C4-2B (cell line): ENCODE results near the gene GAS2.

Experiments
- H3K27ac ChIP-seq: fragments of 450-650 bp; 2 replicates; pipeline ENCODE4 v1.5.1; 2017
- CTCF ChIP-seq: fragments of 450-650 bp; conservative IDR thresholded peaks from 2 replicates; pipeline ENCODE4 v1.5.1; 2017; ENCODE audit warnings: mild to moderate bottlenecking
- ZFX ChIP-seq: fragments of 450-650 bp; IDR thresholded peaks from 2 replicates; pipeline ENCODE4 v1.6.1; 2017

Gene GAS2

GRCh38 chr11:22666325-22666687, at the start of gene GAS2:
Gene GAS2 (plus strand): TSS chr11:22666611. CDS start chr11:22674870, 8,259 bp downstream.
- no peak for TF ChIP-seq ZFX
- TF ChIP-seq CTCF: no peak
- H3K27ac ChIP-seq: no peak within 1 kb of the TSS

GRCh38 chr11:22617868-22618267, 48.5 kb upstream of the GAS2 start:
- no peak overlapping the region for H3K27ac ChIP-seq
- no peak for TF ChIP-seq CTCF
- no peak for TF ChIP-seq ZFX

GRCh38 chr11:22624742-22625447, 41.5 kb upstream of the GAS2 start:
- TF ChIP-seq ZFX (no peak), CTCF (peak; percentile 79)
- peak overlapping the region; percentile 94 for H3K27ac ChIP-seq

GRCh38 chr11:22625448-22626287, 40.7 kb upstream of the GAS2 start, which contains the start of gene FANCF:
Gene FANCF (minus strand): TSS chr11:22625823. CDS start chr11:22625810, 13 bp downstream.
- peak within 1 kb of the TSS; percentile 94 for H3K27ac ChIP-seq
- TF ChIP-seq CTCF (no peak), ZFX (peak; percentile 85)

- no peak overlapping the region for H3K27ac ChIP-seq
- TF ChIP-seq CTCF: no peak
- no peak for TF ChIP-seq ZFX
Observed at GRCh38 chr11:22626573-22627239, 39.7 kb upstream of the GAS2 start.

GRCh38 chr11:22627421-22627820, 39.0 kb upstream of the GAS2 start:
- TF ChIP-seq ZFX (no peak), CTCF (no peak)
- H3K27ac ChIP-seq: no peak overlapping the region
